HG03045 (cell line): ENCODE data around the gene OR2T6.
"Not testable (repeated sequence)": the region's sequence is repeated elsewhere in the genome, so short reads cannot be mapped to it uniquely, and the experiment has no call there.

Source experiments
- ATAC-seq: cut with Tn5 transposase; IDR thresholded peaks from one replicate; pipeline ENCODE4 v1.9.1; 2021; ENCODE audit warnings: mild to moderate bottlenecking, moderate library complexity; ENCODE audit not compliant: unreplicated experiment

The OR2T6 gene, protein sequence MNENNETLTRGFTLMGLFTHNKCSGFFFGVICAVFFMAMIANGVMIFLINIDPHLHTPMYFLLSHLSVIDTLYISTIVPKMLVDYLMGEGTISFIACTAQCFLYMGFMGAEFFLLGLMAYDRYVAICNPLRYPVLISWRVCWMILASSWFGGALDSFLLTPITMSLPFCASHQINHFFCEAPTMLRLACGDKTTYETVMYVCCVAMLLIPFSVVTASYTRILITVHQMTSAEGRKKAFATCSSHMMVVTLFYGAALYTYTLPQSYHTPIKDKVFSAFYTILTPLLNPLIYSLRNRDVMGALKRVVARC

DNA sequence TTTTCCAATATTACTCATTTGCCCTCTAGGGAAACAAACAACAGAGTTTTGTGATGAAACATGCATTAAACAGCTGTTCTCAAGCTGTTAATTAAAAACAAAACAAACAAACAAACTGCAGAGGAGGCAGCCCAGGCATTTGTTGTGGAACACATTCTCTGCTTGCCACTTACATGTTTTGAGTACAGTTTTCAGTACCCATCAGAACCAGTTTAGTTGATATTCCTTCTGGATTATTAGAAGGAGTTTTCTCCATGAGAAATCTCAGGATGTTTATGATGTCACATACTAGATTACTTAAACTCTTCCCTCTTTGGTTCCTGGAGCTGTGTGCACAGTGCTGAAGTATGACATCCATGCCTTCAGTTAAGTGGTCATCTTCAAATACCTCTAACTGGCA, at the start of gene OR2T6:
Gene OR2T6 (plus strand): TSS at position 301 of the 400 bp plus-strand sequence. CDS start 11,863 bp downstream, outside the sequence.
- no peak for ATAC-seq

DNA sequence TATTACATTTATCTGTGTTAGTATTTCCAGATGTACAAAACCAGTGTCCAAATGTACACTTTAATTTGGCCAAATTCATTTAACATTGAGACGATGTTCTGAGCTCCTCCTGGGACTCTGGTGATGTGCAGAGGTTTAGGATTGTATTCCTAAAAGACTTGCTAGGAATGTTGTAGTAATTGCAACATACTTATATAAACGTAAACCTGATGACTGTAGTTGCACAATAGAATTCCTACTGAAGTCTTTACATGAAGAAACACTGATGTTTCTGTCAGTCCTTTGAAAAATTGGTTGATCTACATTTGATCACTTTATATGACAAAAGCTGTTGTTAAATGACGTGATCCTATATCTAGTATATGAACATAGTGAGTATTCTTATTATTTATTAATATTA, 32.1 kb upstream of the OR2T6 start:
- no peak for ATAC-seq

DNA sequence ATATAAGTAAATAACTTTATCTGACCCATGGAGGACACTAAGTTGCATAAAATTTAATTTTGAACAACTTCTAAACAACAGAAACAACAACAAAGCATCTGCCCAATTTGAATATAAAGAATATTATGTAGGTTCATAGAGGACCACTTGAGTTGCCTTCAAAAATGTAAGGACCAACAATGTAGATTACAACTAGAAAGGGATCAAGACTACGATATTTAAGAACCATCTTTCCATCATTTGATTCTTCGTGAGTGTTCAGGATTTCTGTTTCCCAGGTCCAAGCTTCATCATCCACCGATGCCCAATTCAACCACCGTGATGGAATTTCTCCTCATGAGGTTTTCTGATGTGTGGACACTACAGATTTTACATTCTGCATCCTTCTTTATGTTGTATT, 27.1 kb upstream of the OR2T6 start, which contains the start of gene OR14C36:
Gene OR14C36 (plus strand): TSS at position 301 of the 400 bp plus-strand sequence. CDS start 0 bp downstream, at position 301.
- no peak for ATAC-seq

DNA sequence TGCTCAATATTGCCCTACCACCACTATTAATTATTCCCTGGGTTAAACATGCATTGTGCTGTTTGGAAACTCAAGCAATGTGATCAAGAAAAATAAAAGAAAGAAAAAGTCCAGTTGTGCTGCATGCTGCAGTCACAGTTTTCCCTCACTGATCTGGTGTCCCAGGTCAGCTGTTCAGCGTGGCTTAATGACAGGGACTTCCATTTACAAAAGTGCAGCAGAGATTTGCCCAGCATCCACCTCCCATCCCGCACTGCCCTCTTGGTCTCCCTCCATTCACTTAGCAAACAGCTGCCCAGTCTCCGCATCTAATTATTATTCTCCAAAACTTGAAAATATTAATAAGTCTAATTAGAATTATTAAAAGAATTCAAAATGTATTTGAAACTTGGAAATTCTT, 16.1 kb upstream of the OR2T6 start:
- ATAC-seq, result no peak

DNA sequence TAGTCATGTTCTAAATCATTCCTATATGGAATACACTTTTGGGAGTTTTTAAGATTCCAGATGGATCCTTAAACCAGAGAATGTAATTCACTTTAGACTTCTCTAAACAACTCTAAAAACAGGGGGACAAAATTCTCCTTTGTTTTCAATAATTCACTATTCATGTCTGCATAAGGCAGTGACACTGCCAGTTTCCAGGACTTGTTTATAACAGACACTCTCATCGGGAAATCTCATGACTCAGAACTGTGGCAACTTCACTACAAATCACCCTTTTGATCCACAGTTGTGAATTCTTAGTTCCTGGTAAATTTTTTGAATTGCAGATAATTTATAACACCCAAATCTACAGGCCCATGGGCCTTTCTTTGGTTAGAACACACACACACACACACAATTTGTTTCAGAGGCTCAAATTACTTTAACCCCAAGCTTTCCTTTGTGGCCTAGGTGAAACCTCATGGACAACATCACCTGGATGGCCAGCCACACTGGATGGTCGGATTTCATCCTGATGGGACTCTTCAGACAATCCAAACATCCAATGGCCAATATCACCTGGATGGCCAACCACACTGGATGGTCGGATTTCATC, 14.3 kb upstream of the OR2T6 start, which contains the start of gene OR2T4:
Gene OR2T4 (plus strand): TSS at position 545 of the 595 bp plus-strand sequence. CDS start 0 bp downstream, at position 545.
- no peak for ATAC-seq

DNA sequence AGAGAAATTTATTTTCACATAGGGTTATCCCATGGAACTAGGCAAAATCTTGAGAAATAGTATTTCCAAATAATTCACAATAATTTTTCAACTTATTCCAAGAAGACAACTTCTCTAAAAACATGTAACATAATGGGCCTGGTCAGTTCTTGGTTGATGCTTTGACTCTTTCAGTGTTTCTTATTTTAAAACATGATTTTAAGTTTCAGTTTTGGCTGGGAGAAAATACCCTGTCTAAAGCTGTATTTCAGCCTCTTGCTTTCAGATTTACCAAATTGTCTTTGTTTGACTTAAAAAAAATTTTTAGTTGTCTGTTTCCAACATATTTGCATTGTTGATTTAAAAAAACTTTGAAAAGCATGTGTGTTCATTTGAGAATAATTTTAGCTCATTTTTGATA, 8.9 kb upstream of the OR2T6 start:
- ATAC-seq, result no peak

DNA sequence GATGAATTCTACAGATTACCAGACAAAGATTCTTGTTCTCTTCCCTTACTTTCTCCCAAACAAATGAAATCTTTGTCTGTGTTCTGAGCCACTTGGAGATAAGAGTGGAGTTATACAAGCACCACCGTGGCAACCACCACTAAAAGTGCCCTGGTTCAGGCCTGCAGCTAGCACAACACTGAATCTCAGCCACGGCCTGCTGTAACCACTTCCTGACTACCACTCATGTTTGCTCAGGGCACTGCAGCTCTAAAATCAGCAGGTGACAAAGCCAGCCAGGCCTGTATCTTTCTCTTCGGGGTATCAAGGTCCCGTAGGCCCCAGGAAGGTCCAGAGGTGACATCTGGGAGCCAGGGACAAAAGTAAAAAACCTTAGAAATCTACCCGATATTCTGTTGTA, 3.2 kb upstream of the OR2T6 start:
- no peak for ATAC-seq

GRCh38 chr1:248373761-248374160, 1.8 kb upstream of the OR2T6 start:
- no peak for ATAC-seq

DNA sequence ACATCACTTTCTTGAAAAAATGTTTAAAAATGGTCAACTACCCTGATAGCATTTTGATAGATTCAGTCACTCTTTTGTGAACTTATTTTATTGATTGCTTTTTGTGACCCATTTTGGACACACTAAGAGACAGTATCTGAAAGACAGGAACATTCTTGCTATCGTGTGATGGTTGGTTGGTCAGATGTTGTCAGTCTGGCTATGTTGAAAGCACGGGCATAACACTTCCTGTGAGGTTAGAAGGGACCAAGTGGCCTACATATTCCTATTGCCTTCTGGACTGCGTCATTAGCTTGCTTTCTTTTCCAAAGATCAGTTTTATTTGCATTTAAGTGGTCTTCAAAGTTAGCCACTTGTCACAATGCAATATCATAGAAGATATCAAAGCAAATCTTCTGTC, 1.4 kb downstream of the OR2T6 start:
- ATAC-seq, result no peak

DNA sequence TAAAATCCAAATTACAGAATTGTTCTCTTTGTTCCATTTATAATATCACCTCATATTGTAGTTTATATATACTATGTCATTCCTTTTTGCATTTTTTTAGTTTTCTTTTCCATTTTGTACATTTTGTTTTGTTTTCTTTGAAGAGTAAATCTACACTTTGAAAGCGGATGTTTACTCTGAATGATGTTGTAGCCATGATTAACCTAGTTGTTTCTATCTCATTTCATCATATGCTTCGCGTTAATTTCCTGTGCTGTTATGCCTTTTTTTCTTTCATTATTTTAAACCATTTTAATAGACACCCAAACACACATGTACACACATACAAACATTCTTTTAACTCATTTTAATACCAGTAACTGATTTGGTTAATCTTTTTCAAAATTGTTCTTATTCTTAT, 5.3 kb downstream of the OR2T6 start:
- ATAC-seq, result no peak

DNA sequence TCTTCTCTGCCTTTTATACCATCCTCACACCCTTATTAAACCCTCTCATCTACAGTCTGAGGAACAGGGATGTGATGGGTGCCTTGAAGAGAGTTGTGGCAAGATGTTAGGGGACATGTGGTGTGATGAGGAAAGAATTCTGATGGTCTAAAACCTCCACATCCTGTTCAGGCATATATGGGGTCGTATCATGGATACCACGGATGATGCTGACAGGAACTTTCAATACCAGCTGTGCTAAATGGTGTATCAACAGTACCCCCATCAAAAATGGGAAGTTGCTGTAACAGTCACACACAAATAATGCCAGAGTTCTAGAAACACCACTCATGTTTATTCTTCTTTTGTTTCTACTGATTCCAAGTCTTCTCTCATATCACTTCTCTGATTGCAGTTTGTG, 12.9 kb downstream of the OR2T6 start:
- ATAC-seq, result no peak

- no peak for ATAC-seq
Measured at GRCh38 chr1:248393050-248393449, 17.5 kb downstream of the OR2T6 start.

- no peak for ATAC-seq
Measured at GRCh38 chr1:248402748-248403147, 27.2 kb downstream of the OR2T6 start, which contains the start of gene OR2T1. TSS of gene OR2T1 (plus strand) at chr1:248403048. CDS start at chr1:248406148, 3,100 bp downstream.

DNA sequence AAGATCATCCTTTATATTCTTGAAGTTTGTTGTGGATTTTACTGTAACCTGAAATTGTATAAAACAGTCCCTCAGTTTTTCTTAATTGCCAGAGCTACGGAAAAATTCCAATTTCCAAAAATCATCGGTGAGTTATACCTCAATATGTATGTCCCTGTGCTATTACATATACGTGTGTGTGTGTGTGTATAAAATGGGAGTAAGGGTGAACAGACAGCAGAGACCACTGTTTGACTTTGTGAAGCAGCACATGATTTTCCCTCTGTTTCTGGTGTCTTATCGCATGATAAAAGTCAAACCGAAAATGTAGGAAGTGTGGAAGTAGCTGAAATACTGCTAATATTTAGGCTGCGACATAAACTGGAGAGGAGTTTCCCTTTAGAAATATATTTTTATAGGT, 28.5 kb downstream of the OR2T6 start:
- no peak for ATAC-seq

GRCh38 chr1:248406721-248407692, 31.5 kb downstream of the OR2T6 start:
- no peak for ATAC-seq

- ATAC-seq, result no peak
Measured at GRCh38 chr1:248416226-248416625, 40.7 kb downstream of the OR2T6 start.

- ATAC-seq, result no peak
Measured at GRCh38 chr1:248417854-248418253, 42.3 kb downstream of the OR2T6 start.

GRCh38 chr1:248421384-248421783, 45.8 kb downstream of the OR2T6 start:
- no peak for ATAC-seq

GRCh38 chr1:248427526-248428191, 52.1 kb downstream of the OR2T6 start:
- peak; percentile 53 for ATAC-seq

- peak; percentile 90 for ATAC-seq
Measured at GRCh38 chr1:248428192-248428533, 52.6 kb downstream of the OR2T6 start.

DNA sequence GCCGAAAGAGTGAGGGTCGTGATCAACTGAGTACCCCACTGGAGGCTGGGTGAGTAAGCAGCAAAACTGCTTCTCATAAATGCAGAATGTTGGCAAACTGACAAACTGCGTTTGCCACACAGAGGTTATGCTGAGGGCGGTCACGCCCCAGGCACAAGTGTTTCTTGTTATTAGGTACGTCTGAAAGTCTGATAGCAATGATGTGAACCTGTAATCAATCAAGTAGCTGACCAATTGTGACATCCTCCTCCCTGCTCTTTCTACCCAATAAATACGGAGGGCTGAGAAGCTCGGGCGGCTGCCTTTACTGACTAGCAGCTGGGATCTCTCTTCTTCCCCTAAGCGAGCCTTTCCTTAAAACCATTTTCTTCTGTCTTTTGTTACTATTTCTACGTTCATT, 56.1 kb downstream of the OR2T6 start:
- not testable (repeated sequence) for ATAC-seq
